HepG2 (cell line): Measurements from ENCODE around the gene DHX57.

Source experiments
- CHD2 ChIP-seq: IDR thresholded peaks from 2 replicates; pipeline ENCODE4 v1.6.1; 2011; ENCODE audit warnings: low read depth, low read length, improper control_type of control experiment
- FOXJ3 ChIP-seq: sonication (generic); formaldehyde crosslinking; IDR thresholded peaks from 2 replicates; pipeline ENCODE4 v1.4.0; 2020; ENCODE audit warnings: missing genetic modification reagents, mild to moderate bottlenecking, borderline replicate concordance
- GATAD2A ChIP-seq: IDR thresholded peaks from 2 replicates; pipeline ENCODE4 v1.6.1; 2016
- JUND ChIP-seq: sonication (generic); formaldehyde crosslinking; IDR thresholded peaks from 2 replicates; pipeline ENCODE4 v1.8.0; 2022; ENCODE audit warnings: mild to moderate bottlenecking, missing genetic modification reagents
- NFE2 ChIP-seq: sonication (generic); formaldehyde crosslinking; IDR thresholded peaks from 2 replicates; pipeline ENCODE4 v1.4.0; 2020; ENCODE audit warnings: missing genetic modification reagents
- POLR2AphosphoS2 ChIP-seq: IDR thresholded peaks from 2 replicates; pipeline ENCODE4 v1.6.1; 2011; ENCODE audit warnings: low read depth, low read length, improper control_type of control experiment
- TARDBP ChIP-seq: sonication (generic); formaldehyde crosslinking; IDR thresholded peaks from 2 replicates; pipeline ENCODE4 v1.8.0; 2022; ENCODE audit warnings: mild to moderate bottlenecking, missing genetic modification reagents
- ZBTB44 ChIP-seq: sonication (generic); formaldehyde crosslinking; IDR thresholded peaks from 2 replicates; pipeline ENCODE4 v1.4.0; 2020; ENCODE audit warnings: missing genetic modification reagents
- ZC3H4 ChIP-seq: sonication (generic); formaldehyde crosslinking; IDR thresholded peaks from 2 replicates; pipeline ENCODE4 v1.4.0; 2020; ENCODE audit warnings: missing genetic modification reagents, borderline replicate concordance
- ZNF274 ChIP-seq: sonication (generic); formaldehyde crosslinking; IDR thresholded peaks from 2 replicates; pipeline ENCODE4 v1.5.1; 2020; ENCODE audit warnings: mild to moderate bottlenecking, missing genetic modification reagents
- ZNF530 ChIP-seq: sonication (generic); formaldehyde crosslinking; IDR thresholded peaks from 2 replicates; pipeline ENCODE4 v1.5.0; 2020; ENCODE audit warnings: low read depth, mild to moderate bottlenecking, missing genetic modification reagents
- TF ChIP-seq, protein P1 (sequence below): sonication (generic); formaldehyde crosslinking; conservative IDR thresholded peaks from 2 replicates; pipeline ENCODE4 v1.4.0; 2020; ENCODE audit warnings: missing genetic modification reagents
- TF ChIP-seq, protein P2 (sequence below): sonication (generic); formaldehyde crosslinking; IDR thresholded peaks from 2 replicates; pipeline ENCODE4 v1.5.0; 2020; ENCODE audit warnings: mild to moderate bottlenecking, missing genetic modification reagents, moderate library complexity

DNA sequence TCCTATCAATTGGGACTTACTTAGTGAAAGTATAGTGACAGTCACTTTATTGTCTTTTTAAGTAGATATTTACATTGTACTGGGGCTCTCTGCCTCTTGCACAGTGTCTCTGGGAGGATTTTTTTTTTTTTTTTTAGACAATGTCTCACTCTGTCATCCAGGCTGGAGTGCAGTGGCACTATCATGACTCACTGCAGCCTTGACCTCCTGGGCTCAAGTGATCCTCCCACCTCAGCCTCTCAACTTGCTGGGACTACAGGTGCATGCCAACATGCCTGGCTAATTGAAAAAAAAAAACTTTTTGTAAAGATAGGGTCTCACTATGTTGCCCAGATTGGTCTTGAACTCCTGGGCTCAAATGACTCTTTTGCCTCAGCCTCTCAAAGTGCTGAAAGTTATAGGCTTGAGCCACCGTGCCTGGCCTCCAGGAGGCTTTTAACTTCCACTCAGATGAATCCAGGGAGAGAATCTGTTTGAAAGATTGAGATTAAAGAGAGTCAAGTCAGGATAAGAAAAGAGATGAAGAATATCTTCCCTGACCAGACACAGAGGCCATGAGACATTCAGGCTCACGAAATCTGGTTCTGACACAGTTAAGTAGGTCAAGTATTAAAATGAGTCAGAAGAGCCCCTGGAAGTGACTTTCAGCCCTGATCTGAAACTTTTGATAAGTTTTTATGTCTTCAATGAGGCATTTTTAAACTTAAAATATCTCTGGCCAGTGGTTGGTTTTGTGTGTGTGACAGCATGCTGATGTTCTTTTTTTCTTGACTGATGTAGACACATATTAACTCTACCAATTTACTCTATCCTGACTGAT, 32.2 kb upstream of the DHX57 start:
- TF ChIP-seq JUND (CRISPR knock-in tag) (peak; percentile 82), ZC3H4 (no peak), ZNF530 (no peak), POLR2AphosphoS2 (no peak), GATAD2A (peak; percentile 85), FOXJ3 (0 out of 2 replicates have a peak, but pooled peaks have one; percentile 18), TARDBP (CRISPR knock-in tag) (no peak), ZNF274 (CRISPR knock-in tag) (no peak), NFE2 (CRISPR knock-in tag) (no peak), ZBTB44 (no peak), CHD2 (no peak)
- TF ChIP-seq, protein P1, sequence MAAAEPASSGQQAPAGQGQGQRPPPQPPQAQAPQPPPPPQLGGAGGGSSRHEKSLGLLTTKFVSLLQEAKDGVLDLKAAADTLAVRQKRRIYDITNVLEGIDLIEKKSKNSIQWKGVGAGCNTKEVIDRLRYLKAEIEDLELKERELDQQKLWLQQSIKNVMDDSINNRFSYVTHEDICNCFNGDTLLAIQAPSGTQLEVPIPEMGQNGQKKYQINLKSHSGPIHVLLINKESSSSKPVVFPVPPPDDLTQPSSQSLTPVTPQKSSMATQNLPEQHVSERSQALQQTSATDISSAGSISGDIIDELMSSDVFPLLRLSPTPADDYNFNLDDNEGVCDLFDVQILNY (CRISPR knock-in tag), result no peak
- TF ChIP-seq, protein P2, sequence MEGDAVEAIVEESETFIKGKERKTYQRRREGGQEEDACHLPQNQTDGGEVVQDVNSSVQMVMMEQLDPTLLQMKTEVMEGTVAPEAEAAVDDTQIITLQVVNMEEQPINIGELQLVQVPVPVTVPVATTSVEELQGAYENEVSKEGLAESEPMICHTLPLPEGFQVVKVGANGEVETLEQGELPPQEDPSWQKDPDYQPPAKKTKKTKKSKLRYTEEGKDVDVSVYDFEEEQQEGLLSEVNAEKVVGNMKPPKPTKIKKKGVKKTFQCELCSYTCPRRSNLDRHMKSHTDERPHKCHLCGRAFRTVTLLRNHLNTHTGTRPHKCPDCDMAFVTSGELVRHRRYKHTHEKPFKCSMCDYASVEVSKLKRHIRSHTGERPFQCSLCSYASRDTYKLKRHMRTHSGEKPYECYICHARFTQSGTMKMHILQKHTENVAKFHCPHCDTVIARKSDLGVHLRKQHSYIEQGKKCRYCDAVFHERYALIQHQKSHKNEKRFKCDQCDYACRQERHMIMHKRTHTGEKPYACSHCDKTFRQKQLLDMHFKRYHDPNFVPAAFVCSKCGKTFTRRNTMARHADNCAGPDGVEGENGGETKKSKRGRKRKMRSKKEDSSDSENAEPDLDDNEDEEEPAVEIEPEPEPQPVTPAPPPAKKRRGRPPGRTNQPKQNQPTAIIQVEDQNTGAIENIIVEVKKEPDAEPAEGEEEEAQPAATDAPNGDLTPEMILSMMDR (CRISPR knock-in tag), result 0 out of 2 replicates have a peak, but pooled peaks have one; percentile 4
